Activated CD8-positive, alpha-beta T cell treated with anti-CD3 and anti-CD28 coated beads, Interleukin-2, amount 10 ng/mL, durations not matched to agents 7 days and 5 days (primary cell): ENCODE data around the gene ELFN1. TPM values are rescaled to one million over a fixed set of nuclear protein-coding genes. Genes with fewer than 3 reads are reported as not detected.

Experiments
- ATAC-seq: fragments of 150-1000 bp; cut with Tn5 transposase; one replicate; pipeline ENCODE4 v1.10.0; 2021; ENCODE audit warnings: moderate library complexity
- CTCF ChIA-PET: fragments of 350-600 bp; sonication (Branson Sonifier 250); formaldehyde crosslinking; loops from one replicate; lab custom pipeline; 2021; ENCODE audit warnings: antibody characterized with exemption; lab: Charles Lee
- POLR2A ChIA-PET: fragments of 350-600 bp; sonication (Branson Sonifier 250); formaldehyde crosslinking; loops from one replicate; lab custom pipeline; 2021; ENCODE audit warnings: antibody characterized with exemption; lab: Charles Lee
- DNase-seq: peaks from one replicate; pipeline ENCODE4 v3.0.0-alpha.2; 2020
- H3K27ac Mint-ChIP-seq: one replicate; pipeline ENCODE4 v1.8.0; 2021; ENCODE audit warnings: mild to moderate bottlenecking, mixed read lengths
- H3K27me3 Mint-ChIP-seq: one replicate; pipeline ENCODE4 v1.8.0; 2021; ENCODE audit warnings: low read depth, mixed read lengths
- H3K36me3 Mint-ChIP-seq: one replicate; pipeline ENCODE4 v1.8.0; 2021; ENCODE audit warnings: low read depth, mixed read lengths
- H3K4me1 Mint-ChIP-seq: one replicate; pipeline ENCODE4 v1.8.0; 2021; ENCODE audit warnings: low read depth, mixed read lengths
- H3K4me3 Mint-ChIP-seq: one replicate; pipeline ENCODE4 v1.8.0; 2021; ENCODE audit warnings: mild to moderate bottlenecking, mixed read lengths
- H3K9me3 Mint-ChIP-seq: one replicate; pipeline ENCODE4 v1.8.0; 2022; ENCODE audit warnings: mixed read lengths; ENCODE audit not compliant: insufficient read depth
- total RNA-seq, 2 experiments: library from RNA; stranded (reverse); gene quantifications; one replicate each; pipeline ENCODE4 v1.2.3, GENCODE V29; 2021

The ELFN1 gene
- total RNA-seq, 2 experiments from 2014 or later, result not detected

GRCh38 chr7:1645071-1645409 lies 25.0 kb upstream of the ELFN1 start:
- DNase-seq, result no peak
- no peaks in the 10 kb centered on the region for H3K27me3 Mint-ChIP-seq
- H3K4me3 Mint-ChIP-seq, result no peak overlapping the region
- ATAC-seq, result no peak
- H3K4me1 Mint-ChIP-seq, result no peaks in the 10 kb centered on the region
- H3K27ac Mint-ChIP-seq, result no peak overlapping the region
- ChIA-PET CTCF (no interaction called here), POLR2A (no interaction called here)
- H3K9me3 Mint-ChIP-seq, result no peaks in the 10 kb centered on the region
- H3K36me3 Mint-ChIP-seq, result no peaks in the 10 kb centered on the region

GRCh38 chr7:1645476-1645875 lies 24.6 kb upstream of the ELFN1 start:
- ChIA-PET POLR2A (no interaction called here), CTCF (no interaction called here)
- DNase-seq (no peak), ATAC-seq (no peak)
- no peaks in the 10 kb centered on the region for H3K27me3 Mint-ChIP-seq
- H3K4me1 Mint-ChIP-seq, result no peaks in the 10 kb centered on the region
- no peak overlapping the region for H3K27ac Mint-ChIP-seq
- no peaks in the 10 kb centered on the region for H3K9me3 Mint-ChIP-seq
- H3K36me3 Mint-ChIP-seq, result no peaks in the 10 kb centered on the region
- no peak overlapping the region for H3K4me3 Mint-ChIP-seq

- ChIA-PET CTCF (no interaction called here), POLR2A (no interaction called here)
- Mint-ChIP-seq H3K9me3 (no peaks in the 10 kb centered on the region), H3K27ac (no peak overlapping the region), H3K27me3 (no peaks in the 10 kb centered on the region), H3K36me3 (no peaks in the 10 kb centered on the region), H3K4me1 (no peaks in the 10 kb centered on the region), H3K4me3 (no peak overlapping the region)
- no peak for ATAC-seq
- DNase-seq, result no peak
Measured at GRCh38 chr7:1646391-1646790, 23.7 kb upstream of the ELFN1 start.

- no peak overlapping the region for H3K27ac Mint-ChIP-seq
- no peaks in the 10 kb centered on the region for H3K9me3 Mint-ChIP-seq
- H3K36me3 Mint-ChIP-seq, result no peaks in the 10 kb centered on the region
- no peaks in the 10 kb centered on the region for H3K4me1 Mint-ChIP-seq
- ChIA-PET CTCF (no interaction called here), POLR2A (no interaction called here)
- H3K4me3 Mint-ChIP-seq, result no peak overlapping the region
- H3K27me3 Mint-ChIP-seq, result no peaks in the 10 kb centered on the region
- DNase-seq (no peak), ATAC-seq (no peak)
Measured at GRCh38 chr7:1646957-1647891, 22.9 kb upstream of the ELFN1 start.

- ATAC-seq (no peak), DNase-seq (no peak)
- no peak overlapping the region for H3K27ac Mint-ChIP-seq
- no peaks in the 10 kb centered on the region for H3K27me3 Mint-ChIP-seq
- ChIA-PET CTCF (no interaction called here), POLR2A (no interaction called here)
- no peak overlapping the region for H3K4me3 Mint-ChIP-seq
- H3K36me3 Mint-ChIP-seq, result no peaks in the 10 kb centered on the region
- no peaks in the 10 kb centered on the region for H3K4me1 Mint-ChIP-seq
- H3K9me3 Mint-ChIP-seq, result no peaks in the 10 kb centered on the region
Measured at GRCh38 chr7:1647961-1648672, 22.0 kb upstream of the ELFN1 start.

- Mint-ChIP-seq H3K27me3 (no peaks in the 10 kb centered on the region), H3K4me1 (no peaks in the 10 kb centered on the region), H3K9me3 (no peaks in the 10 kb centered on the region), H3K36me3 (no peaks in the 10 kb centered on the region), H3K27ac (no peak overlapping the region), H3K4me3 (no peak overlapping the region)
- DNase-seq (no peak), ATAC-seq (no peak)
- ChIA-PET CTCF (no interaction called here), POLR2A (no interaction called here)
Measured at GRCh38 chr7:1649751-1650326, 20.2 kb upstream of the ELFN1 start.

- Mint-ChIP-seq H3K36me3 (no peaks in the 10 kb centered on the region), H3K9me3 (no peaks in the 10 kb centered on the region), H3K4me3 (no peak overlapping the region), H3K4me1 (no peaks in the 10 kb centered on the region), H3K27me3 (no peaks in the 10 kb centered on the region), H3K27ac (no peak overlapping the region)
- DNase-seq (no peak), ATAC-seq (no peak)
- ChIA-PET CTCF (no interaction called here), POLR2A (no interaction called here)
Measured at GRCh38 chr7:1650363-1651030, 19.6 kb upstream of the ELFN1 start.

- POLR2A ChIA-PET, result no interaction called here
- no peaks in the 10 kb centered on the region for H3K4me1 Mint-ChIP-seq
- no peak overlapping the region for H3K27ac Mint-ChIP-seq
- no peaks in the 10 kb centered on the region for H3K36me3 Mint-ChIP-seq
- DNase-seq (no peak), ATAC-seq (no peak)
- CTCF ChIA-PET, result no interaction called here
- H3K9me3 Mint-ChIP-seq, result no peaks in the 10 kb centered on the region
- H3K4me3 Mint-ChIP-seq, result no peak overlapping the region
- peaks cover under 1% of the 10 kb centered on the region for H3K27me3 Mint-ChIP-seq
Measured at GRCh38 chr7:1651031-1651446, 19.0 kb upstream of the ELFN1 start.

- H3K9me3 Mint-ChIP-seq, result no peaks in the 10 kb centered on the region
- peaks cover 5% of the 10 kb centered on the region for H3K27me3 Mint-ChIP-seq
- H3K4me3 Mint-ChIP-seq, result no peak overlapping the region
- DNase-seq, result no peak
- H3K36me3 Mint-ChIP-seq, result no peaks in the 10 kb centered on the region
- CTCF ChIA-PET, result no interaction called here
- H3K4me1 Mint-ChIP-seq, result no peaks in the 10 kb centered on the region
- no peak for ATAC-seq
- no peak overlapping the region for H3K27ac Mint-ChIP-seq
- POLR2A ChIA-PET, result no interaction called here
Measured at GRCh38 chr7:1651891-1652290, 18.2 kb upstream of the ELFN1 start.

- DNase-seq, result no peak
- H3K9me3 Mint-ChIP-seq, result no peaks in the 10 kb centered on the region
- H3K4me3 Mint-ChIP-seq, result no peak overlapping the region
- no peaks in the 10 kb centered on the region for H3K36me3 Mint-ChIP-seq
- ChIA-PET CTCF (no interaction called here), POLR2A (no interaction called here)
- peaks cover 10% of the 10 kb centered on the region for H3K27me3 Mint-ChIP-seq
- ATAC-seq, result no peak
- H3K4me1 Mint-ChIP-seq, result no peaks in the 10 kb centered on the region
- no peak overlapping the region for H3K27ac Mint-ChIP-seq
Measured at GRCh38 chr7:1653500-1653899, 16.6 kb upstream of the ELFN1 start.

- no peak overlapping the region for H3K4me3 Mint-ChIP-seq
- H3K36me3 Mint-ChIP-seq, result no peaks in the 10 kb centered on the region
- ATAC-seq (no peak), DNase-seq (no peak)
- POLR2A ChIA-PET, result no interaction called here
- H3K27ac Mint-ChIP-seq, result no peak overlapping the region
- no peaks in the 10 kb centered on the region for H3K4me1 Mint-ChIP-seq
- peaks cover 11% of the 10 kb centered on the region for H3K27me3 Mint-ChIP-seq
- H3K9me3 Mint-ChIP-seq, result no peaks in the 10 kb centered on the region
- CTCF ChIA-PET, result no interaction called here
Measured at GRCh38 chr7:1654111-1654510, 16.0 kb upstream of the ELFN1 start.
